Lower leg skin (tissue), 3 donors: ENCODE results near the gene APLNR.

Experiments used
- CTCF ChIP-seq, 3 donors: fragments of 450-650 bp; IDR thresholded peaks; one replicate each; pipeline ENCODE4 v1.5.1; 2016; ENCODE audit warnings: antibody characterized with exemption in 3 of 3, mild to moderate bottlenecking in 3 of 3, moderate library complexity in 2 of 3
- POLR2A ChIP-seq, 2 donors: fragments of 450-650 bp; IDR thresholded peaks; one replicate each; pipeline ENCODE4 v1.6.1; 2016 to 2017; ENCODE audit warnings: antibody characterized with exemption in 2 of 2, mild to moderate bottlenecking in 1 of 2, moderate library complexity in 1 of 2

GRCh38 chr11:57244911-57245310, 7.9 kb upstream of the APLNR start:
- TF ChIP-seq CTCF (IDR thresholded peaks at IDR 0.05), result no peak
- no peak for TF ChIP-seq POLR2A (IDR thresholded peaks at IDR 0.05)
